SK-N-SH treated with all-trans-retinoic acid at 6 μM for 48 hours (cell line): ENCODE measurements around the gene LSM12.

ENCODE experiments used
- ARNTL ChIP-seq: fragments of 450-650 bp; formaldehyde crosslinking; IDR thresholded peaks from 2 replicates; pipeline ENCODE4 v1.5.0; 2020; ENCODE audit warnings: low read depth, mild to moderate bottlenecking, moderate library complexity, borderline replicate concordance
- OSR1 ChIP-seq: fragments of 250-450 bp; sonication (Bioruptor Pico); IDR thresholded peaks from 2 replicates; pipeline ENCODE4 v1.8.0; 2022; ENCODE audit warnings: moderate library complexity, mild to moderate bottlenecking, inconsistent platforms
- ZFP3 ChIP-seq: fragments of 250-450 bp; sonication (Bioruptor Pico); IDR thresholded peaks from 2 replicates; pipeline ENCODE4 v1.5.0; 2020; ENCODE audit warnings: mild to moderate bottlenecking, moderate library complexity
- ZFP30 ChIP-seq: fragments of 450-650 bp; formaldehyde crosslinking; IDR thresholded peaks from 2 replicates; pipeline ENCODE4 v1.5.0; 2022; ENCODE audit warnings: mild to moderate bottlenecking, moderate library complexity
- ZNF70 ChIP-seq: fragments of 450-650 bp; formaldehyde crosslinking; IDR thresholded peaks from 2 replicates; pipeline ENCODE4 v1.5.0; 2020; ENCODE audit warnings: mild to moderate bottlenecking, moderate library complexity
- TF ChIP-seq, protein P1 (sequence below): fragments of 250-450 bp; sonication (Bioruptor Pico); IDR thresholded peaks from 2 replicates; pipeline ENCODE4 v1.8.0; 2020; ENCODE audit warnings: mild to moderate bottlenecking, moderate library complexity, borderline replicate concordance
- TF ChIP-seq, protein P2 (sequence below): fragments of 250-450 bp; sonication (Bioruptor Pico); IDR thresholded peaks from 2 replicates; pipeline ENCODE4 v1.8.0; 2021; ENCODE audit warnings: low read depth, mild to moderate bottlenecking, moderate library complexity, borderline replicate concordance
- TF ChIP-seq, protein P3 (sequence below): fragments of 250-450 bp; sonication (Bioruptor Pico); IDR thresholded peaks from 2 replicates; pipeline ENCODE4 v1.5.0; 2020; ENCODE audit warnings: mild to moderate bottlenecking, moderate library complexity

DNA sequence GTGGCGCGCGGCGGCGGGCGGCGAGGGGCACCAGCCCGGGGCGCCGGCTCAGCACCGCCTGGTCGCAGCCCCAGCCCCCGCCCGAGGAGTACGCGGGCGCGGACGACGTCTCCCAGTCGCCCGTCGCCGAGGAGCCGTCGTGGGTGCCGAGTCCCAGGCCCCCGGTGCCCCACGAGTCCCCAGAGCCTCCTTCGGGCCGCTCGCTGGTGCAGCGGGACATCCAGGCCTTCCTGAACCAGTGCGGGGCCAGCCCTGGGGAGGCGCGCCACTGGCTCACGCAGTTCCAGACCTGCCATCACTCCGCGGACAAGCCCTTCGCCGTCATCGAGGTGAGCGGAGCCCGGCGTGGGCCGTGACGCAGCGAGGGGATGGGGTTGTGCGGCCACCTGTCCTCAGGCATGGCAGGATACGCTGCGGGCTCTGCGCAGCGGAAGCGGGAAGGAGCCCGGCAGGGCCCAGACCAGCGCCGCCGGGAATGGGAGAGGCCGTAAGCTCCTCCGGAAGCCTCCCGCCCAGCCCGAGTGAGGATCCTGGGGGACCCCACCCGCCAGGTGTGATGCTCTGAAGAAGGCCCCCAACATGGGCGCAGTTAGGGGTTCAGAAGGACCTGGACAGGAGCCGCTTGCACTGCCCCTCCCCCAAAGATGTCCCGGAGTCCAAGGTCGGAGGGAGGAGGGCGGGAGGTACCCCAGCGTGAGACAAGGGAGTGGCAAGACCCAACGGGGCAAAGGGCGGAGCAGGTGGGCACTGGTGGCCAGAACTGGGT lies 61.5 kb downstream of the LSM12 start:
- TF ChIP-seq, protein P1, sequence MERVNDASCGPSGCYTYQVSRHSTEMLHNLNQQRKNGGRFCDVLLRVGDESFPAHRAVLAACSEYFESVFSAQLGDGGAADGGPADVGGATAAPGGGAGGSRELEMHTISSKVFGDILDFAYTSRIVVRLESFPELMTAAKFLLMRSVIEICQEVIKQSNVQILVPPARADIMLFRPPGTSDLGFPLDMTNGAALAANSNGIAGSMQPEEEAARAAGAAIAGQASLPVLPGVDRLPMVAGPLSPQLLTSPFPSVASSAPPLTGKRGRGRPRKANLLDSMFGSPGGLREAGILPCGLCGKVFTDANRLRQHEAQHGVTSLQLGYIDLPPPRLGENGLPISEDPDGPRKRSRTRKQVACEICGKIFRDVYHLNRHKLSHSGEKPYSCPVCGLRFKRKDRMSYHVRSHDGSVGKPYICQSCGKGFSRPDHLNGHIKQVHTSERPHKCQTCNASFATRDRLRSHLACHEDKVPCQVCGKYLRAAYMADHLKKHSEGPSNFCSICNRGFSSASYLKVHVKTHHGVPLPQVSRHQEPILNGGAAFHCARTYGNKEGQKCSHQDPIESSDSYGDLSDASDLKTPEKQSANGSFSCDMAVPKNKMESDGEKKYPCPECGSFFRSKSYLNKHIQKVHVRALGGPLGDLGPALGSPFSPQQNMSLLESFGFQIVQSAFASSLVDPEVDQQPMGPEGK (CRISPR knock-in tag): no peak
- TF ChIP-seq ZFP3 (CRISPR knock-in tag) (no peak), ZFP30 (no peak), ZNF70 (CRISPR knock-in tag) (no peak), OSR1 (CRISPR knock-in tag) (no peak), ARNTL (CRISPR knock-in tag) (no peak)
- TF ChIP-seq, protein P2, sequence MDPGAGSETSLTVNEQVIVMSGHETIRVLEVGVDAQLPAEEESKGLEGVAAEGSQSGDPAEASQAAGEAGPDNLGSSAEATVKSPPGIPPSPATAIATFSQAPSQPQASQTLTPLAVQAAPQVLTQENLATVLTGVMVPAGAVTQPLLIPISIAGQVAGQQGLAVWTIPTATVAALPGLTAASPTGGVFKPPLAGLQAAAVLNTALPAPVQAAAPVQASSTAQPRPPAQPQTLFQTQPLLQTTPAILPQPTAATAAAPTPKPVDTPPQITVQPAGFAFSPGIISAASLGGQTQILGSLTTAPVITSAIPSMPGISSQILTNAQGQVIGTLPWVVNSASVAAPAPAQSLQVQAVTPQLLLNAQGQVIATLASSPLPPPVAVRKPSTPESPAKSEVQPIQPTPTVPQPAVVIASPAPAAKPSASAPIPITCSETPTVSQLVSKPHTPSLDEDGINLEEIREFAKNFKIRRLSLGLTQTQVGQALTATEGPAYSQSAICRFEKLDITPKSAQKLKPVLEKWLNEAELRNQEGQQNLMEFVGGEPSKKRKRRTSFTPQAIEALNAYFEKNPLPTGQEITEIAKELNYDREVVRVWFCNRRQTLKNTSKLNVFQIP: no peak
- TF ChIP-seq, protein P3, sequence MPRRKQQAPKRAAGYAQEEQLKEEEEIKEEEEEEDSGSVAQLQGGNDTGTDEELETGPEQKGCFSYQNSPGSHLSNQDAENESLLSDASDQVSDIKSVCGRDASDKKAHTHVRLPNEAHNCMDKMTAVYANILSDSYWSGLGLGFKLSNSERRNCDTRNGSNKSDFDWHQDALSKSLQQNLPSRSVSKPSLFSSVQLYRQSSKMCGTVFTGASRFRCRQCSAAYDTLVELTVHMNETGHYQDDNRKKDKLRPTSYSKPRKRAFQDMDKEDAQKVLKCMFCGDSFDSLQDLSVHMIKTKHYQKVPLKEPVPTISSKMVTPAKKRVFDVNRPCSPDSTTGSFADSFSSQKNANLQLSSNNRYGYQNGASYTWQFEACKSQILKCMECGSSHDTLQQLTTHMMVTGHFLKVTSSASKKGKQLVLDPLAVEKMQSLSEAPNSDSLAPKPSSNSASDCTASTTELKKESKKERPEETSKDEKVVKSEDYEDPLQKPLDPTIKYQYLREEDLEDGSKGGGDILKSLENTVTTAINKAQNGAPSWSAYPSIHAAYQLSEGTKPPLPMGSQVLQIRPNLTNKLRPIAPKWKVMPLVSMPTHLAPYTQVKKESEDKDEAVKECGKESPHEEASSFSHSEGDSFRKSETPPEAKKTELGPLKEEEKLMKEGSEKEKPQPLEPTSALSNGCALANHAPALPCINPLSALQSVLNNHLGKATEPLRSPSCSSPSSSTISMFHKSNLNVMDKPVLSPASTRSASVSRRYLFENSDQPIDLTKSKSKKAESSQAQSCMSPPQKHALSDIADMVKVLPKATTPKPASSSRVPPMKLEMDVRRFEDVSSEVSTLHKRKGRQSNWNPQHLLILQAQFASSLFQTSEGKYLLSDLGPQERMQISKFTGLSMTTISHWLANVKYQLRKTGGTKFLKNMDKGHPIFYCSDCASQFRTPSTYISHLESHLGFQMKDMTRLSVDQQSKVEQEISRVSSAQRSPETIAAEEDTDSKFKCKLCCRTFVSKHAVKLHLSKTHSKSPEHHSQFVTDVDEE (CRISPR knock-in tag): no peak
